Measurements from ENCODE around the gene GARIN3. TPM values are rescaled to one million over a fixed set of nuclear protein-coding genes. Genes with fewer than 3 reads are reported as not detected.

The GARIN3 gene
- total RNA-seq, 3 donors from 2014 or later (not counting 1 experiment from before 2014, with no cell fraction given): not detected

DNA sequence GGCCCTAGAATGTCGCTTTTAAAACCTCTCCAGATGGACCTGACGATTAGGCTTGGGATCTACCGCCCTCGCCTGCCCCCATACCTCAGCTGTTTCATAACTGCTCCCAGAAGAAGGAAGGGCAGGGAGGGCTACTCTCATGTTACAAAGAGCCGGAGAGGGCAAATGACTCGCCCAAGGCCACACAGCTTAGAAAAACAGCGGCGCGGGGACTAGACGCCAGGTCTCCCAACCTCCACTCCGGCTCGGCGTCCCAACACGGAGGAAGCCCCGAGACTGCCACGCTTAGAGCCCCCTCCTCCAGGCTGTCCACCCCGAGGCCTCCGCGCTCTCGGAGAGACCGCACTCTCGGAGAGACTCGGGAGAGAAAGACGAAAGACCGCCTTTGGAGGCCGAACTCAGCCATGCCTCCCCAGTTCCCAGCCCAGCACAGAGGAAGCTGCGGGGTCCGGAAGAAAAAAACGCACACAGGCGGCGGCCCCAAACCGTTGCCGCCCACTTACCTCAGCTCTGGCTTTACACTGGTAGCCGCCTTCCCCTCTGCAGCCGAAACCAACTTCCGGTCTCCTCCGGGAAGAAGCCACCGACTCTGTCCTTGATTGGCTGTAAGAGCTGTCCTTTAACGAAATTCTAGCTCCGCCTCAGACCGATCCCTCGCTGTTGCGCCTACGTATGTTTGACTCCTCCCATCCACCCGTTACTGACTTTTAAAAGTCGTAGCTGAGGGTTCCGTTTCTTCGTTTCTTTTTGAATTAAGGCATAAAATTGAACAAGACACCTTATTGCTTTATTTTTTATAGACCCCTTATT is 23.5 kb downstream of the GARIN3 start, which contains the start of gene MED7:
Gene MED7 (minus strand): TSS at position 549 of the 810 bp plus-strand sequence. CDS start 3,434 bp downstream, outside the sequence.
- ATAC-seq: peak; percentile 95 to 99 (median 96)
- Histone ChIP-seq H3K9me3 (ENCODE audit: control insufficient read depth, insufficient read depth, low read length) (no peaks in the 10 kb centered on the region), H3K4me3 (ENCODE audit: low read length) (peak within 1 kb of the TSS; percentile 86), H3K36me3 (ENCODE audit: control insufficient read depth, insufficient read depth, low read length) (peaks cover 19% of the 10 kb centered on the region), H3K27me3 (ENCODE audit: control insufficient read depth, insufficient read depth, low read length) (no peaks in the 10 kb centered on the region), H3K27ac (ENCODE audit: low read length) (peak within 1 kb of the TSS; percentile 89), H3K4me1 (ENCODE audit: control insufficient read depth, insufficient read depth, low read length) (peaks cover 24% of the 10 kb centered on the region)
- DNase-seq: peak; percentile 82 to 99
- Mint-ChIP-seq H3K4me3 (peak within 1 kb of the TSS; percentile 98), H3K27me3 (ENCODE audit: low read depth in 2 of 2) (no peaks in the 10 kb centered on the region), H3K36me3 (peaks cover 9% of the 10 kb centered on the region), H3K9me3 (no peaks in the 10 kb centered on the region), H3K27ac (peak within 1 kb of the TSS; percentile 97 to 98), H3K4me1 (peaks cover 32 to 52% of the 10 kb centered on the region in 2 donors)
- no peak for TF ChIP-seq CTCF (IDR thresholded peaks at IDR 0.05)
- intact Hi-C loops (cut with micrococcal nuclease): loop anchor here (1.0 to 5.0 kb wide), 5 partner anchors 33 to 716 kb away; partner anchors contain the start of genes CLINT1 and HAVCR2
- WGBS (ENCODE audit: insufficient coverage): under 1% methylated on average over 48 of the region's 48 CpGs

GRCh38 chr5:157137691-157138090 is 28.4 kb downstream of the GARIN3 start:
- H3K27ac Mint-ChIP-seq: peak overlapping the region in 1 of 2 donors; percentile 22
- no peak for TF ChIP-seq CTCF (IDR thresholded peaks at IDR 0.05)
- no peaks in the 10 kb centered on the region for H3K27me3 Mint-ChIP-seq (ENCODE audit: low read depth in 2 of 2)
- H3K4me3 ChIP-seq (ENCODE audit: low read length): no peak overlapping the region
- peaks cover 22% of the 10 kb centered on the region for H3K36me3 ChIP-seq (ENCODE audit: control insufficient read depth, insufficient read depth, low read length)
- intact Hi-C loops (cut with micrococcal nuclease): loop anchor here (10.0 kb wide), 1 partner anchor 203 kb away; no protein-coding TSS in a partner anchor
- no peaks in the 10 kb centered on the region for H3K9me3 ChIP-seq (ENCODE audit: control insufficient read depth, insufficient read depth, low read length)
- peaks cover 43 to 55% of the 10 kb centered on the region in 2 donors for H3K4me1 Mint-ChIP-seq
- DNase-seq (no peak), ATAC-seq (no peak)
- no peak overlapping the region for H3K4me3 Mint-ChIP-seq
- H3K27ac ChIP-seq (ENCODE audit: low read length): no peak overlapping the region
- peaks cover 14% of the 10 kb centered on the region for H3K4me1 ChIP-seq (ENCODE audit: control insufficient read depth, insufficient read depth, low read length)
- 98% methylated on average over 6 of the region's 6 CpGs for WGBS (ENCODE audit: insufficient coverage)
- H3K36me3 Mint-ChIP-seq: peaks cover 9% of the 10 kb centered on the region
- H3K9me3 Mint-ChIP-seq: no peaks in the 10 kb centered on the region
- H3K27me3 ChIP-seq (ENCODE audit: control insufficient read depth, insufficient read depth, low read length): no peaks in the 10 kb centered on the region

GRCh38 chr5:157132281-157132612 is 33.8 kb downstream of the GARIN3 start:
- H3K36me3 Mint-ChIP-seq: no peaks in the 10 kb centered on the region

More at GRCh38 chr5:157132281-157132612, 33.8 kb downstream of the GARIN3 start:
- Mint-ChIP-seq H3K9me3 (no peaks in the 10 kb centered on the region), H3K27me3 (ENCODE audit: low read depth in 2 of 2) (no peaks in the 10 kb centered on the region), H3K4me3 (no peak overlapping the region), H3K27ac (no peak overlapping the region), H3K4me1 (peaks cover 19 to 21% of the 10 kb centered on the region in 2 donors)
- H3K27ac ChIP-seq (ENCODE audit: low read length): no peak overlapping the region
- no CpG with 5 or more reads among the region's 1 CpG for WGBS (ENCODE audit: insufficient coverage)
- peaks cover under 1% of the 10 kb centered on the region for H3K36me3 ChIP-seq (ENCODE audit: control insufficient read depth, insufficient read depth, low read length)
- intact Hi-C loops (cut with micrococcal nuclease): loop anchor here (1.0 to 10.0 kb wide), 5 partner anchors 197 to 1995 kb away; no protein-coding TSS in a partner anchor
- peak; percentile 9 for TF ChIP-seq CTCF (IDR thresholded peaks at IDR 0.05)
- no peaks in the 10 kb centered on the region for H3K9me3 ChIP-seq (ENCODE audit: control insufficient read depth, insufficient read depth, low read length)
- no peak overlapping the region for H3K4me3 ChIP-seq (ENCODE audit: low read length)
- H3K27me3 ChIP-seq (ENCODE audit: control insufficient read depth, insufficient read depth, low read length): no peaks in the 10 kb centered on the region
- no peak for DNase-seq
- peaks cover 2% of the 10 kb centered on the region for H3K4me1 ChIP-seq (ENCODE audit: control insufficient read depth, insufficient read depth, low read length)
- no peak for ATAC-seq

Measured in natural killer cell (primary cell).